Rectal smooth muscle tissue (tissue), 1 donor: ENCODE measurements around the gene LIMS1.
"Not testable (repeated sequence)": the region's sequence is repeated elsewhere in the genome, so short reads cannot be mapped to it uniquely, and the experiment has no call there.

ENCODE experiments used
- H3K27ac ChIP-seq: one replicate; pipeline ENCODE4 v1.7.0; 2013; ENCODE audit warnings: low read depth, low read length, inconsistent platforms
- H3K27me3 ChIP-seq: one replicate; pipeline ENCODE4 v1.7.0; 2013; ENCODE audit warnings: low read length; ENCODE audit not compliant: control insufficient read depth, insufficient read depth
- H3K36me3 ChIP-seq: one replicate; pipeline ENCODE4 v1.7.0; 2013; ENCODE audit warnings: low read length; ENCODE audit not compliant: control insufficient read depth, insufficient read depth
- H3K4me1 ChIP-seq: one replicate; pipeline ENCODE4 v1.7.0; 2013; ENCODE audit warnings: low read length; ENCODE audit not compliant: control insufficient read depth, insufficient read depth
- H3K4me3 ChIP-seq: one replicate; pipeline ENCODE4 v1.7.0; 2013; ENCODE audit warnings: low read length
- H3K9ac ChIP-seq: one replicate; pipeline ENCODE4 v1.7.0; 2013; ENCODE audit warnings: low read length

The LIMS1 gene

GRCh38 chr2:108719149-108720044 is 185.1 kb downstream of the LIMS1 start, which contains the start of gene RANBP2:
RANBP2 (plus strand) TSS chr2:108719482; CDS start chr2:108719607, 125 bp downstream.
- H3K27me3 ChIP-seq: no peaks in the 10 kb centered on the region
- H3K4me1 ChIP-seq: no peaks in the 10 kb centered on the region
- no peaks in the 10 kb centered on the region for H3K36me3 ChIP-seq

DNA sequence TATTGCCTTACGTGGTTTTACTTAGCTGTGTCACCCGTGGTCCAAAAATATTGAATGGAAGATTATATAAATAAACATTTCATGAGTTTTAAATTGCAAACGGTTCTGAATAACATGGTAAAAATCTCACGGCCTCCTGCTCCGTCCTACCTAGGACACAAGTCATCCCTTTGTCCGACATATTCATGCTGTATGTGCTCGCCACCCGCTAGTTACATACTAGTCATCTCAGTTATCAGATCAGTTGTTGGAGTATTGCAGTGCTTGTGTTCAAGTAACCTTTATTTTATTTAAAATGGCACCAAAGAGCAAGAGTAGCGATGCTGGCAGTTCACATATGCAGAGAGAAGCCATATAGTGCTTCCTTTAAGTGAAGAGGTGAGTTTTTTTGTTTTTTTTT is 191.8 kb downstream of the LIMS1 start:
- not testable (repeated sequence) for H3K27me3 ChIP-seq, H3K36me3 ChIP-seq, H3K9ac ChIP-seq, H3K27ac ChIP-seq, H3K4me1 ChIP-seq, H3K4me3 ChIP-seq

More at GRCh38 chr2:108719149-108720044, 185.1 kb downstream of the LIMS1 start, which contains the start of gene RANBP2:
- Histone ChIP-seq H3K4me3 (peak within 1 kb of the TSS; percentile 95), H3K27ac (peak within 1 kb of the TSS; percentile 98), H3K9ac (peak within 1 kb of the TSS; percentile 94)

GRCh38 chr2:108734656-108735055 is 200.4 kb downstream of the LIMS1 start:
- H3K4me1 ChIP-seq, H3K36me3 ChIP-seq, H3K9ac ChIP-seq, H3K4me3 ChIP-seq, H3K27me3 ChIP-seq, H3K27ac ChIP-seq: not testable (repeated sequence)
